Measurements from ENCODE around the gene EPS8L2. TPM values are rescaled to one million over a fixed set of nuclear protein-coding genes. Genes with fewer than 3 reads are reported as not detected.
A peak's percentile ranks its signal among the peaks of the same experiment; 100 is the strongest.

EPS8L2 gene
- total and polyA plus RNA-seq, 10 of the 15 experiments (the other 5 are each of a cell fraction or from before 2014, with no cell fraction given): 0.76 to 20.0 (median 9.7) TPM

DNA sequence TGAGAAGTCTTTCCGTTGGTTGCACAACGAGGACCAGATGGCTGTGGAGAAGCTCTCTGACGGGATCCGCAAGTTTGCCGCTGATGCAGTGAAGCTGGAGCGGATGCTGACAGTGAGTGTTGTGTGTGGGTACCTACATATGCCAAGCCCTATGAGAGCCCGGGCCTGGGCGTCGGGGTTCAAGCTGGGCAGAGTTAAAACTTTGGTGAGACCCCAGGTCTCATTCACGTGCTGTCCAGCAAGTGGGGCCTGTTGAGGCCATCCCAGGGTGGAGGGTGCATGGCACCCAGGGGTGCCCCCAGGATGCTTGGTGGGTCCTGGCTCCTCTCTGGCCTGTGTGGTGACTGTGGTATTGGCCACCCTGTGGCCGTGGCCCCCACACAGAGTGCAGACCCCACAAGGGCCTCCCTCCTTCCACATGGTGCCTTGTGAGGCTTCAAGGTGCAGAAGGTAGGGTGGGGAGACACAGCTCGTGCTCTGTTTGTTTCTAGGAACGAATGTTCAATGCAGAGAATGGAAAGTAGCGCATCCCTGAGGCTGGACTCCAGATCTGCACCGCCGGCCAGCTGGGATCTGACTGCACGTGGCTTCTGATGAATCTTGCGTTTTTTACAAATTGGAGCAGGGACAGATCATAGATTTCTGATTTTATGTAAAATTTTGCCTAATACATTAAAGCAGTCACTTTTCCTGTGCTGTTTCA lies 58.4 kb downstream of the EPS8L2 start:
- in situ Hi-C loops (cut with MboI): no loop called here
- no peak overlapping the region for H2AFZ ChIP-seq (ENCODE audit: control insufficient read depth, low read depth, low read length)
- no TSS peak for BruUV-seq (replicated peaks)
- no peak overlapping the region for H3K4me3 ChIP-seq
- FAIRE-seq: no peak
- intact Hi-C loops (cut with micrococcal nuclease; ENCODE audit: unreplicated experiment): loop anchor here (1.0 kb wide), 1 partner anchor 36 kb away; no protein-coding TSS in a partner anchor
- TF ChIP-seq POLR2A (IDR thresholded peaks at IDR 0.05; ENCODE audit: low read depth, low read length) (0 out of 2 replicates have a peak, but pooled peaks have one; percentile 44), ATF7 (IDR thresholded peaks at IDR 0.05; ENCODE audit: low read depth) (no peak), GATAD2B (conservative IDR thresholded peaks at IDR 0.05; ENCODE audit: low read depth) (no peak), PAX5 (IDR thresholded peaks at IDR 0.05; ENCODE audit: borderline replicate concordance, low read depth, low read length) (no peak)
- TF ChIP-seq, protein P1, sequence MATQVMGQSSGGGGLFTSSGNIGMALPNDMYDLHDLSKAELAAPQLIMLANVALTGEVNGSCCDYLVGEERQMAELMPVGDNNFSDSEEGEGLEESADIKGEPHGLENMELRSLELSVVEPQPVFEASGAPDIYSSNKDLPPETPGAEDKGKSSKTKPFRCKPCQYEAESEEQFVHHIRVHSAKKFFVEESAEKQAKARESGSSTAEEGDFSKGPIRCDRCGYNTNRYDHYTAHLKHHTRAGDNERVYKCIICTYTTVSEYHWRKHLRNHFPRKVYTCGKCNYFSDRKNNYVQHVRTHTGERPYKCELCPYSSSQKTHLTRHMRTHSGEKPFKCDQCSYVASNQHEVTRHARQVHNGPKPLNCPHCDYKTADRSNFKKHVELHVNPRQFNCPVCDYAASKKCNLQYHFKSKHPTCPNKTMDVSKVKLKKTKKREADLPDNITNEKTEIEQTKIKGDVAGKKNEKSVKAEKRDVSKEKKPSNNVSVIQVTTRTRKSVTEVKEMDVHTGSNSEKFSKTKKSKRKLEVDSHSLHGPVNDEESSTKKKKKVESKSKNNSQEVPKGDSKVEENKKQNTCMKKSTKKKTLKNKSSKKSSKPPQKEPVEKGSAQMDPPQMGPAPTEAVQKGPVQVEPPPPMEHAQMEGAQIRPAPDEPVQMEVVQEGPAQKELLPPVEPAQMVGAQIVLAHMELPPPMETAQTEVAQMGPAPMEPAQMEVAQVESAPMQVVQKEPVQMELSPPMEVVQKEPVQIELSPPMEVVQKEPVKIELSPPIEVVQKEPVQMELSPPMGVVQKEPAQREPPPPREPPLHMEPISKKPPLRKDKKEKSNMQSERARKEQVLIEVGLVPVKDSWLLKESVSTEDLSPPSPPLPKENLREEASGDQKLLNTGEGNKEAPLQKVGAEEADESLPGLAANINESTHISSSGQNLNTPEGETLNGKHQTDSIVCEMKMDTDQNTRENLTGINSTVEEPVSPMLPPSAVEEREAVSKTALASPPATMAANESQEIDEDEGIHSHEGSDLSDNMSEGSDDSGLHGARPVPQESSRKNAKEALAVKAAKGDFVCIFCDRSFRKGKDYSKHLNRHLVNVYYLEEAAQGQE (IDR thresholded peaks at IDR 0.05; ENCODE audit: low read depth, low read length): no peak
- ATAC-seq: no peak
- H3K27me3 ChIP-seq (replicated peaks in 1 of 2; ENCODE audit: control insufficient read depth in 2 of 2, insufficient read depth in 2 of 2, low read length in 1 of 2): no peaks in the 10 kb centered on the region
- H3K36me3 ChIP-seq (ENCODE audit: control insufficient read depth in 2 of 2, insufficient read depth in 2 of 2, low read length in 1 of 2): peaks cover 29 to 33% of the 10 kb centered on the region in 2 experiments; a peak in 3 of 4 replicates
- no peaks in the 10 kb centered on the region for H3K9me3 ChIP-seq (replicated peaks; ENCODE audit: control insufficient read depth, insufficient read depth, low read length)
- ChIA-PET CTCF (interaction anchor here (1.2 to 1.4 kb wide), 2 partner anchors 16 to 38 kb away, joined by 3 to 4 read pairs; no protein-coding TSS in a partner anchor), POLR2A (interaction anchor here (0.5 kb wide), 1 partner anchor 200 kb away, joined by 4 read pairs; no protein-coding TSS in a partner anchor), RAD21 (ENCODE audit: unreplicated experiment) (interaction anchor here (1.5 kb wide), 1 partner anchor 38 kb away, joined by 3 read pairs; no protein-coding TSS in a partner anchor), SMC1A (ENCODE audit: uncharacterized antibody, unreplicated experiment) (interaction anchor here (1.1 to 1.9 kb wide), 2 partner anchors 15 to 41 kb away, joined by 3 to 8 read pairs; no protein-coding TSS in a partner anchor)
- no peaks in the 10 kb centered on the region for H3K79me2 ChIP-seq (ENCODE audit: control insufficient read depth, insufficient read depth, low read length)
- H3K4me2 ChIP-seq (ENCODE audit: control insufficient read depth, insufficient read depth): no peak overlapping the region
- no peaks in the 10 kb centered on the region for H3K4me1 ChIP-seq (ENCODE audit: control insufficient read depth, insufficient read depth, low read length)
- H4K20me1 ChIP-seq (ENCODE audit: control insufficient read depth, insufficient read depth): no peaks in the 10 kb centered on the region
- no peak overlapping the region for H3K9ac ChIP-seq (ENCODE audit: control insufficient read depth, insufficient read depth, low read length)
- WGBS (ENCODE audit: insufficient coverage, insufficient replicate concordance, low lambda C conversion rate, missing lambda C conversion rate): 75% methylated on average over 18 of the region's 18 CpGs
- DNase-seq (ENCODE audit: low read depth, low spot score): no peak
- H3K27ac ChIP-seq (ENCODE audit: control insufficient read depth, insufficient read depth): no peak overlapping the region

Data from GM12878 (cell line).